GM21737 (cell line): ENCODE data around the gene RHBDL1.

Source experiments
- ATAC-seq: cut with Tn5 transposase; IDR thresholded peaks from one replicate; pipeline ENCODE4 v1.9.1; 2021; ENCODE audit warnings: mild to moderate bottlenecking, moderate library complexity; ENCODE audit not compliant: unreplicated experiment

Gene RHBDL1

GRCh38 chr16:636206-637080, 39.0 kb upstream of the RHBDL1 start, which contains the start of gene METTL26:
Gene METTL26, minus strand, starts transcription at chr16:636305. Its CDS starts 15 bp downstream, at chr16:636290.
- peak; percentile 63 for ATAC-seq

GRCh38 chr16:637081-638018, 38.1 kb upstream of the RHBDL1 start:
- ATAC-seq, result no peak

DNA sequence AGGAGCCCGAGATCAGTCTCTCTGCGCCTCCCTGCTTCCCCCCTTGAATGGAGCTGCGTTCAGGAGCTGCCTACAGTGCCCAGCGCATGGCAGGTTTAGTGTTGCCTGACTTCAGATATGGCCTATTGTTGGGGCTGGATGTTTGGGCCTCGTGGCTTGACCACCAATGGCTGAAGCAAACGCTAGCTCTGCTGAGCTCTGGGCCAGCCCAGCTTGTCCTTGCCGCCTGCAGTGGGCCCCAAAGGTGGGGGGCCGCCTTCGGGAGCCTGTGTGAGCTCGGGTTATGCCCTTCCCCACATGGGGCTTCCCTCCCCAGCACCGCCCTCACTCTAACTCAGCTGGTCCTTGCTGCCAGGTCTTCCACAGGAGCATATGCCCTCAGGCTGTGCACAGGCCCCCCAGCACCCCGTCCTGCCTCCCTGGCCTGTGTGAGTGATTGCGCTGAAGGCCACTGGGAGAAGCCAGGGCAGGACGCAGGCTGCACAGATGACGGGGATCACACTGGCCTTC, 37.4 kb upstream of the RHBDL1 start:
- ATAC-seq, result no peak

- no peak for ATAC-seq
Observed at GRCh38 chr16:638836-639235, 36.6 kb upstream of the RHBDL1 start.

- no peak for ATAC-seq
Observed at GRCh38 chr16:640614-641013, 34.9 kb upstream of the RHBDL1 start.

- ATAC-seq, result peak; percentile 49
Observed at GRCh38 chr16:641326-642188, 33.9 kb upstream of the RHBDL1 start, which contains the start of gene MCRIP2. Gene MCRIP2, plus strand, starts transcription at chr16:641828. Its CDS starts 164 bp downstream, at chr16:641992.

DNA sequence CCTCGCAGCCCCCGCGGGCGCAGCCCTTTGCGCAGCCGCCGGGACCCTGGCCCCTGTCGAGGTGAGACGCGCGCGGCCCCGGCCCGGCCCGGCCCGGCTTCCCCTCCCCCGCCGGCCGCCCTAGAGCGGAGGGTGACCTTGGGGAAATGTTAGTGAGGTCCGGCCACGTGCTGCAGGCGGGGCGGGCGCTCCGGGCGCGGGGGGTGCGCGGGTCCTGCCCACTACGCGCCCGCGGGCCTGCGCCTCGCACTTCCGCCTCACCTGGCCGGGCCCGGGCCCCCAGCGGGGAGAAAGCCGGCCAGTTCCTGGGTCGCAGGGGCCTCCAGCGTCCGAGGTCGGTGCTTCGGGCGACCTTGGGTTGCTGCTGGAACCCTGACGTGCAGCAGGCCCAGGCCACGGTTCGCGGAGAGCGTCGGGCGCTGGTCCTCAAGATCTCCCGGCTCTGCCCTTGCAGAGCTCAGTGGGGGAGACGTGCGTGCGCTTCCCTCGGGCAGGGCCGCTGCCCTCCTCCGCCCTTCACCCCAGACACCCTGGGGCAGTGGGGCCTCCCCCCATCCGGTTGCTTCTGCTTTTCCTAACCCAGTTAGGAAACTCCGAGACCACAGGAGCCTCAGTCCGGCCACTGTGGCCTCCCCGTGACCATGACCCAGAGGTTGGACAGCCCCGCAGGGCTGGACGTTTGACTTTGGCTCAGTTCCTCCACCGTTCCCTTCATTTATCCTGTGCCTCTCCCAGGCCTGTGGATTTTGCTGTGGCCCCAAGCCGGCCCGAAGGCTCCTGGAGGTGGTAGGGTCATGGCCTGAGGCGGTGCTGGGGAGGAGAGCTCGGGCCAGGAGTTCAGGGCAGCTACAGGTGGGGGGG, 33.1 kb upstream of the RHBDL1 start:
- ATAC-seq, result peak; percentile 37

GRCh38 chr16:643050-643368, 32.5 kb upstream of the RHBDL1 start:
- no peak for ATAC-seq

DNA sequence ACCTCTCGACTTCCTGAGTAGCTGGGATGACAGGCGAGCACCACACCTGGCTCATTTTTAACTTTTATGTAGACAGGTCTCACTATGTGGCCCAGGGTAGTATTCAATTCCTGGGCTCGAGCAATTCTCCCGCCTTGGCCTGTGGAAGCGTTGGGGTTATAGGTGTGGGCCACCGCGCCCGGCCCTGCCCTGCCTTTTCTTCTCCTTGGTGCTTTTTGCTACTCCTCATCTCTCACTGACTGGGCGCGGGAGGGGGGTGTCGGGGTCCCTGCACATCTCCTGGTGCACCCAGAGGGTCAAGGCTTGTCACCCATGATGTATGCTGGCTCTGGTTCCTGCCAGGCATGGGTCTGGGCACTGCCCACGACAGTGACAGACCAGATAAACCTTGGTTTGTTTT, 30.9 kb upstream of the RHBDL1 start:
- no peak for ATAC-seq

DNA sequence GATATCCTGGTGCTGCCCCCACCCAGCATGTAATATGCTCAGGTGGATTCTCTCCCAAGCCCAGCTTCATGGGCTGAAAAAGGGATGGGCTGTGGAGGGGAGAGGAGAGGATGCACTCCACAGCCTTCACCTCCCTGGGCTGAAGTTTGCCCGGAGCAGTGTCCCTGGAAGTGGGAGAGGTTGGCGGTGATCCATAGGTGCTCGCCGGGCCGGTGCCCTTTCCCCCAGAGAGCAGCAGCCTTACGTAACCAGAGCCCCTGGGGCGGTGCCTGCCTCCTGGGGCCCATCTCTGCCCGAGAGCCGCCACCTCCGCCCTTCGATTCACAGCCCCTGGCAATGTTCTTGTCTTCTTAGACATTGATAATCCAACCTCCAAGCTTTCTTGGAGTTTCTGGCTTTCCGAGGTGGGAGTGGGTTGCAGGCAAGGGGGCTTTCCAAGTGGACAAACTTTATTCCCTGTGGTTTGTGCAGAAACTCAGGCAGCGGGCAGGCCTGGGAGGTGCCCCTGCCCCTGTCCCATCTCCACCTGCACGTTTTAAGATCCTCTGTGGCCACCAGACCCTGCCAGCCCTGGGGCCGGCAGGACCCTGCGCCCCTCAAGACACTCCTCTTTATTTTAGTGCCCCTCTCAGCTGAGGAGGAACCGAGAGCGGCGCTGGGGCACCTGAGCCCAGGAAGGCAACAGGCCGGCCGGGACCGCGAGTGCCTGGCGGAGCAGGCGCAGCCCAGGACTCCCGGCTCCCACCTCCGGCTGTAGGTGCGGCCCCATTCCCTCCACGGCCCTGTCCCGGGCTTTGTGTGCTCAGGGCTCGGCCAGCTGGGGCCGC, 29.4 kb upstream of the RHBDL1 start:
- no peak for ATAC-seq

- no peak for ATAC-seq
Observed at GRCh38 chr16:646679-647172, 28.7 kb upstream of the RHBDL1 start.

GRCh38 chr16:647173-647902, 28.1 kb upstream of the RHBDL1 start:
- ATAC-seq, result no peak

DNA sequence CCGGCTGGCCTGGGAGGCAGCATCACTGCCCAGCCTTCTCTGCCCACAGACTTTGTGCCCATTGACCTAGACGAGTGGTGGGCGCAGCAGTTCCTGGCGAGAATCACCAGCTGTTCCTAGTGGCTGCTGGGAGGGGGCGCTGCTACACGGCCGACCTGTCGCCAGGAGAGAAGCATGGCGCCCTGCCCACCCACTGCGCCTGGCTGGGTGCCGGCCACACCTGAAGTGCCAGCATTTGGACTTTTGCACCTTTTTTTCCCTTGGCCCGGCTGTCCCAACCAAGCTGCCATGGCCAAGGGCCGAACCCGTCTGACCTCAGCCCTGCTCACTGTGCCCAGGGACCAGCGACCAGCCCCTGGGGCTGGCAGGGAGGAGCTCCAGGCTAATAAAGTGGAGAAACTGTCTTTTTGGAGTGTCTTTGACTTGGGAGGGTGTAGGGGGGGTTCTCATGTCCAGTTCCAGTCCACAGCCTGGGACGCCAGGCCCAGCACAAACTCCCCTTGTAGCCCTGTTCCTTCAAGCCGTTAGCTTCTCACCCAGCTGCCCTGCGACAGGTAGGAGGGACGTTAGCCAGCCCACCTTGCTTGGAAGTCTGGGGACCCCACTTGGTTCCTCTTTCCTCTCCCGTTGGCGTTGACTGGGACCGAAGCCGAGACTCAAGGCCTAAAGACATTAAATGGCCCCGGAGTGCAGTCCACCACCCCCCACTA, 27.2 kb upstream of the RHBDL1 start:
- no peak for ATAC-seq

DNA sequence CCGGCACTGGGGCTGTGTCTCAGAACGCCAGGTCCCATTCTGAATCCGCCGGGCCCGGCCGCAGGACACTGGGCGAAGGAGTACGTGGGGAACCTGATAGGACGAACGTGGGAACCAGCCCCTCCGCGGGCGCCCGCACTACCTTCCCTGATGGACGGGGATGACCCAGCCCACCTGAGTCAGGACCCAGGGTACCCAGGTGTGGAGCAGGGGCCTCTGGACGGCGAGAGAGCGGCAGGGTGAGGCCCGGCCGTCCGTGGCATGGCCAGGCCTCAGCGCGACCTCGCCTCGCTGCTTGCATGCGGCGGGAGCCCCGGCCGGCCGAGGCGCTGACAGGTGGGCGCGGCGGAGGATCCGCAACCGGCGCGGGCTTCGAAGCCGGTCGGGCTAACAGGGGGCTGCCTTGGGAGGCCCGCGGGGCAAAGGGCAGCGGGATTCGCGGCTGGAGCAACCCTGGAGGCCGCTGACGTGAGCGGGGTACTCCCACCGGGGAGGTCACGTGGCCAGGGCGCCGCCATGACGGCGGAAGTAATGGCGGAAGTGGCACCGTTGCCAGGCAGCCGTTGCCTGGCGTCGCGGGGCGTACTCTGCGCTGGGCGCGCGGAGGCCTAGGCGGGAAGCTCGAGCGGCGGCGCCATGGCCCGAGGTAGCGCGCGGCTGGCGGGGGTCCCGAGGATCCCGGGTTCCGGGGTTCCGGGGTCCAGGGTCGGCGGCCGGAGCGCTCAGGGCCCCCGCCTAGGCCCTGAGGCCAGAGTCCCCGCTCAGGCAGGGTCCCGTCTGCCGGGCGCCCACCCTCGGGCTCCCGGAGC, 26.5 kb upstream of the RHBDL1 start, which contains the start of gene WDR90:
TSS of gene WDR90 (plus strand) at position 585 of the 809 bp plus-strand sequence. CDS start at position 637, 52 bp downstream.
- ATAC-seq, result peak; percentile 68

- ATAC-seq, result no peak
Observed at GRCh38 chr16:649631-650030, 25.8 kb upstream of the RHBDL1 start.

GRCh38 chr16:651844-652243, 23.6 kb upstream of the RHBDL1 start:
- ATAC-seq, result no peak
